DMS114 treated with DMSO at 0.1 percent for 48 hours (cell line): ENCODE results near the gene GBGT1.
"Not testable (repeated sequence)": the region's sequence is repeated elsewhere in the genome, so short reads cannot be mapped to it uniquely, and the experiment has no call there.

Experiments
- DNase-seq: peaks from one replicate; lab custom pipeline; 2025; ENCODE audit not compliant: unreplicated experiment; lab: John Stamatoyannopoulos, UW

The GBGT1 gene

GRCh38 chr9:133199648-133200321 is 36.1 kb upstream of the GBGT1 start:
- no peak for DNase-seq

- no peak for DNase-seq
These were observed 31.3 kb upstream of the GBGT1 start for GRCh38 chr9:133195029-133195428.

GRCh38 chr9:133194597-133194996 is 30.9 kb upstream of the GBGT1 start:
- DNase-seq, result no peak

DNA sequence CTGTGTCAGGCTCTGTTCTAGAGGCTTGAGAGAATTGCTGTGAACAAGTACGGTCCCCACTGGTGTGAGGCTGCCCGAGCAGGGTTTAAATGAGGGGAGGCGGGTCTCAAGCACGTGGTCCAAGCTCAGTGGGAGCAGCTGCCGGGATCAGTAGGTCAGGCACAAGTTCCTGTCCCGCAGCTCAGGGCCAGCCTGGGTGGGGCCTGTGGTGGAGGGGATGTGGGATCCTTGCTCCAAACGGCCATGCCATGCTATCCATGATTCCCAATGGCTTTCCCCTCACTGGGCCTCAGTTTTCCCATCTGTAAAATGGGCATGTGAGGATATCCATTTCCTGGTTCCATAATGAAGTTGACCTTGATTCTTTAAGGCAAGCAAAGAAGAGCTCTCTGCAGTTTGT is 28.3 kb upstream of the GBGT1 start:
- DNase-seq, result no peak

DNA sequence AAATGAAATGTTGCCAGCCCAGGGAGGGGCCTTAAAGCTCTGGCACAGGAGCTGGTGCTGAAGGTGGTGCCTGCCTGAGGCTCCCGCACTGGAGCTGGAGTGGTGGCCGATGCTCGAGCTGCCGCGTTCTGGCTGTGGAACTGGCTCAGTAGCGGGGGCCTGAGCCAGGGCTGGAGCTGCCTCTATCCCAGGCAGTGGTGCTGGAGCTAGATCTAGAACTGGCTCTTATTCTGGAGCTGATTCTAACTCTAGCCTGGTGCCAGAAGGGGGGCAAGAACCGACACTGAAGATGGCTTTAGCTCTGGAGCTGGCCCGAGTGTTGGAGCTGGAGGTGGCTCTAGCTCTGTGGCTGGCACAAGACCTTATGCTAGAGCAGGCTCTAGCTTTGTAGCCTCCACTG is 26.1 kb upstream of the GBGT1 start:
- no peak for DNase-seq

DNA sequence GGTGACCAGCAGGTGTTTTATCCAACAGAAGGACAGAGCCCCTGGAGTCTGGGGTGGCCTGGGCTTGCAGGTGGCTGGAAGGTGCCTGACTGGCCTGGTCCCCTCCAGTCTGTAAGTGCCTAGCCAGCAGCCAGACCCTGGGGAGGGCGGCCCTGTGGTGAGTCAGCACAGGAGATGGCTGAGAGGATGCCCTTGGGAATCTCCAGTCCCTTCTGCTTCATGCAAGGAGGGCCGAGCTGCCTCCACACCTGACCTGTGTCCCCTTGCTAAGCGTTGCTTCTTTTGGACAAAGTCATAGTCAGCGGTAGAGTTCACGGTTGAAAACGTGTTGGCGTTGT is 25.1 kb upstream of the GBGT1 start:
- no peak for DNase-seq

DNA sequence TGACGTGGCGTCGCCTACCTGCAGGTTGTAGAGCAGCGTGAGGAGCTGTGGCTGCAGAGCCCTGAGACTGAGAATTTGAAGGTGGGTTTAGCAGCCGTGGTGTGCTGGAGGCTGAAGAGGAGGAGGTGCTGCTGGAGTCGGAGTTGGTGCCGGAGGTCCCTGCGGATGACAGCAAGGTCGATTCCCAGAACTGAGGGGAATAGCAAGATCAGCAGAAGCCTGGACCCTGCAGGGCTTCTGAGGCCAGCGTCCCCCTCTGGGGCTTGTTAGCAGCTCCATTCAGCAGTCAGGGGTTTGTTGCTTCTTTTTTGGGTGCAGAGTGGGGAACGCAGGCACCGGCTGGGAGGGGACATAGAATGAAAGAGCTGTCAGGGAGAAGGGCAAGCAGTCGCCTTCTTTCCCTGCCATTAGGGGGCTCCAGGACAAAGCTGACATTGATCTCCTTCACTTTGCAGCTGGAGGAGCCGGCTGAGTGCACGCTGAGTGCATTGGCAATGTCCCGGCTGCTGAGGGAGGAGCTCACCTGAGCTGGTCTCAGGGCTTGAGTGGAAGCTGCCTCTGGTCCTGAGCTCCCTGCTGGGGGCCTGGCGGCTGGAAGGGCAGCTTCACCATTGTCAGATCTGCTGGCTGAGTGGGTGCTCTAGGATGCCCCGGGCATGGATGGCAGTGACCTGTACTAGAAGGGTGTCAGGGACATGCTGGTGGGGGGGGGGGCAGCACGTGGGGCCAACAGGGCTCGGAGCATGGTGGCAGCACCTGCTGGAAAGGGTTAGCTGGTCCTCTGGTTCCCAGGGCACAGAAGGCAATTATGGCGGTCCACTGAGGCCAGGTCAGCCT is 24.5 kb upstream of the GBGT1 start:
- no peak for DNase-seq

DNA sequence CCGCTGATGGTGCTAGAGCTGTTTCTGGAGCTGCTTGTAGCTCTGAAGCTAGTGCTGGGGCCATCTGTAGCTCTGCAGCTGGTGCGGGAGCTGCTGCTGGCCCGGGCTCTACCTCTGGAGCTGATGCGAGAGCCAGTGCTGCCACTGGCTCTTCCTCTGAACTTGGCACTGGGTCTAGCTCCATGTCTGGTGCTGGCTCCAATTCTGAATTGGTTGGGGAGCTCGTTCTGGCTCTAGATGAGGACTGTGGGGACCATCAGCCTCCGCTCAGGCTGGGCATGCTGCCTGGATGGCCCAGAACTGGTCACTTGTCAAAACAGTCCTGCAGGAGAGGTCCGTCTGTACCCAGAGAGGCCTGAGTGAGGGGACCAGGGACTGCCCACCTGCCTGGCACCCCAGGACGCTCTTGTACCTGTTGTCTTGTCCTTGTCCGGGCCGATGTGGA is 23.9 kb upstream of the GBGT1 start:
- DNase-seq, result no peak

GRCh38 chr9:133186736-133187135 is 23.0 kb upstream of the GBGT1 start:
- no peak for DNase-seq

DNA sequence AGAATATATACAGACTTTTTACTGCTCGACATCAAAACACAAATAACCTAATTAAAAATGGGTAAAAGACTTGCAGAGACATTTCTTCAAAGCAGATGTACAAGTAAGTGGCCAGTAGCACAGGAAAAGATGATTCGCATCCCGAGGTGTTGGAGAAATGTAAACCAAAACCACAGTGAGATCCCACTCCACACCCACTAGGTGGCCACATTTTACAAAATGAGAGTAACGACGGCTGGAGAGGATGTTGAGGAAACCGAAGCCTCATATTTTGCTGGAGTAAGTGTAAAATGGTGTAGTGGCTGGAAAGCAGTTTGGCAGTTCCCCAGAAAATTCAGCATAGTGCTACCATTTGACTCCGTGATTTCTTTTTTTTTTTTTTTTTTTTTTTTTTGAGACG is 21.3 kb upstream of the GBGT1 start:
- peak; percentile 67 for DNase-seq

GRCh38 chr9:133182151-133182550 is 18.4 kb upstream of the GBGT1 start:
- no peak for DNase-seq

GRCh38 chr9:133181561-133181960 is 17.8 kb upstream of the GBGT1 start:
- DNase-seq, result no peak

GRCh38 chr9:133180953-133181352 is 17.2 kb upstream of the GBGT1 start:
- no peak for DNase-seq

DNA sequence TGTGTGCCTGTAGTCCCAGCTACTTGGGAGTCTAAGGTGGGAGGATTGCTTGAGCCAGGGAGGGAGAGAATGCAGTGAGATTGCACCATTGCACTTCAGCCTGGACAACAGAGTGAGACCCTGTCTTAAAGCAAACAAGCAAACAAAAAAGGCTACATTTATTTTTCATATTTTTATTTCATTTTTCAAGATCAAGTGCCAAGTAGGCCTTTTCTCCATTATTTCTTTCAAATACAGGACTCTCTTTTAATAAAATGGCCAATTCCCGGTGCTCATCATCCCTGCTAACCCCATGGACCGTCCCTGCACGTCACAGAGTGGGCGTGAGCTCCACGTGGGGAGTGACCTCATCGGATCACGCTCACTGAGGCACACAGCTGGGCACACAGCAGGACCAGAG is 9.3 kb upstream of the GBGT1 start:
- no peak for DNase-seq

DNA sequence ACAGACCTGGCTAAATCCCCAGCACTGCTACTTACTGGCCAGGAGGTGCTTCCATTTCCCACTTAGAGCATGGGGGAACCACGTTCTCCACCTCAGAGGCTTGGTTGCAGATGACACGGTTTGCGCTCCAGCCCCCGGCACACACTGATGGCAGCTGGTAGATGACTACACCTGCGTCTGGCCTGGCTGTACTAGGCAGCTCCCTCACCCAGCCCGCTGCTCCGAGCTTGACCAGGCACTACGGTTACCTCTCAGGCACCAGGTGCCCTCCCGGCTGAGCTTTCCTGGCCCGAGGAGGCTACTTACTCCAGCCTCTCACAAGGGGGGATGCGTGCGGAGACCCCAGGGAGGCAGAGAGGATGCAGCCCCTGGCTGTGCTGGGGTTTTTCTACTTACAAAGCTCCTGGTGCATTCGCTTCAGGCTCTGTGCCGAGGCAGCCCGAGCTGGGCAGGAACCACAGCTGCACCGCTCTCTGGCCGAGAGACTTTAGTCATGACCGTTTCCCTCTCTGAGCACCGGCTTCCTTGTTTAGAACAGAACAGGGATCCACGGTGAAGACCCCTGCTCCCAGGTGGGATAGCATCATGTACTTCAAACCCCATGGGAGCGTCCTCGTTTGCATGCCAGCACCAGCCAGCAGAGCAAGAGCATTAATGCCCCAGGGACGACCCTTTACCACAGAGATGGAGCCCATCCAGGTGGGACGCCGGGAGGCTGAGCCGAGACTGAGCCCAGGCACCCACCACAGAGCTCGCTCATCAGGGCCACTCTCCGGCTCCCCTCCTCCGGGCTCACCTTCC is 7.6 kb upstream of the GBGT1 start:
- DNase-seq, result no peak

DNA sequence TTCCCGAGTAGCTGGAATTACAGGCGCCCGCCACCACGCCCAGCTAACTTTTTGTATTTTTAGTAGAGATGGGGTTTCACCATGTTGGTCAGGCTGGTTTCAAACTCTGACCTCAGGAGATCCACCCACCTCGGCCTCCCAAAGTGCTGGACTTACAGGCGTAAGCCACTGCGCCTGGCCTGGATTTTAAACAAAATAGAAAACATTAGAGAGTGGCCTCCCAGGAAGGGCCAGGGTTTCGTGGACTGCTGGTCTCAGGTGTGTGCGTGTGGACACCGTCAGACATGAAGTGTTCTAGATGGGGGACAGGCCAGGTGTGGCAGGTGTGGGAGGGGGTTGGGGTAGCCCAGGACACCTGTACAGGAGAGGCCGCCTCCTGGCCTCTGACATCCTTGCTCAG is 7.0 kb upstream of the GBGT1 start:
- no peak for DNase-seq

DNA sequence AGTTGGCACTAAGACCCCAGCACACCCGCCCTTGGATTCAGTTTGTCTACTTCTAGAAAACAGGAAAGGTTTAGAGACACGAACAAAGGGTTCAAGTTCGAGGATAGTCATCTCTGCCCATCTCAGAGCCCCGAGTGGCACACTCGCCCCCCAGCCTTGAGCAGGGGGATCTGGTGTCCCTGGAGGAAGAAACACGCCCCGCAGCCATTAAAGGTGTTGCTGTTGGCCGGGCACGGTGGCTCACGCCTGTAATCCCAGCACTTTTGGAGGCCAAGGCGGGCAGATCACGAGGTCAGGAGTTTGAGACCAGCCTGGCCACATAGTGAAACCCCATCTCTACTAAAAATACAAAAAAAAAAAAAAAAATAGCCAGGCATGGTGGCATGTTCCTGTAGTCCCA is 6.0 kb upstream of the GBGT1 start:
- not testable (repeated sequence) for DNase-seq

DNA sequence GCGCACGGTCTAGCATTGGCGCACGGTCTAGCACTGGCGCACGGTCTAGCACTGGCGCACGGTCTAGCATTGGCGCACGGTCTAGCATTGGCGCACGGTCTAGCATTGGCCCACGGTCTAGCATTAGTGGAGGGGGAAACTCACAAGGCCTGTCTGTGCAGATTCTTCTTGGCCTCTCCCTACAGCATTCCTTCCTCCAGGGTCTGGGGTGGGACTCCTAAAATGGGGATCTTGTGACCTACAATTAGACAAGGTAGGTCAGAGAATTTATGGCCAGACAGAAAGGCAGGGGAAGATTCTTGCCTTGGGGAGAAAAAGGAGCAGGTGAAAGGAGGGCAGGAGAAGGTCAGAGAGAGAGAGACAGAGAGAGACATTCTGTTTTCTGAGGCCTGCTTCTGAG is 5.4 kb upstream of the GBGT1 start:
- DNase-seq, result no peak

- no peak for DNase-seq
These were observed 4.7 kb upstream of the GBGT1 start for GRCh38 chr9:133168432-133168831.

DNA sequence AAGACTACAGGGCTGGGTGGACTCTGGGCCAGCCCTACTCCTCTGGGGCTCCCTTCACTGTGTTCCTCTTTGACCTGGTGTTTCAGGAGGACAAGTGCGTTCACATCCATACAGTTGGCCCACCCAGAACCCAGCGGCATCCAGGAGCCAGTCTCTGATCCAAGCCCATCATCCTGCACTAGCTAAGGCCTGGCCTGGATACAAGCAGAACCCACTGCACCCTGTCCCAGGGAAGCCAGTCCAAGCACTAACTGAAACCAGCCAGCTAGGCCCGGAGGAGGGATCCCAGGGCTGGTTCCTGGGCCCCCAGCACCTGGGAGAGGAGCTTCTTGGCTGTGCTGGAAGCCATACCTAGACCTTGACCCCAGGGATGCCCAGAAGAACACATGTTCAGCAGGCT is 4.1 kb upstream of the GBGT1 start:
- no peak for DNase-seq

DNA sequence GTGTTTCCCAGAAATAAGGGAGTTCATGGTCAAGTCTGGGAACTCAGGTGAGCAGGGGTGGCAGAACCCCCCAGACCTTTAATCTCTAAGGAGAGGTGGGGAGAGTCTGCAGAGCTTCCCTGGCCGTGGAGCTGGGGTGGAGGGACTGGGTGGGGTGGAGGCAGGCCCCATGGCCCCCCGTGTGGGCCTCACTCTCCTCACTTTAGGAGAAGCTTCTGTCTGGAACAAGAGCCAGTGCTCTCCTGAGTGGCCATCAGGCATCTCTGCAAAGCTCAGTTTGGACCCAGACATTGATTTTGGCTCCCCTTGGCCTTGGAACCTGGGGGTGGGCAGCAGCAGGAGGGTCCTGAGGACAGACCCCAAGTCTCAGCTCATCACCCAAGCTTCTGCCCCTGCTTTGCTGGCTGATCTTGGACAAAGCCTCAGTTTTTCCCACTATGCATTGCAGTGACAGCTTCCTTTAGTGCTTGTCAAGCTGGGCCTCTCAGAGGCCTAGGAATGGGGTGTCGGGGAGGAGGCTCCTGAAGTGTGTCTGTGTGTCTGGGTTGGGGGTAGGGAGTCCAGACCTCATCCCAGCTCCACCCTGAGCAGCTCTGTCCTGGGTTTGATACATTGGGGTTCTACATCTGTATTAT is 3.5 kb upstream of the GBGT1 start:
- DNase-seq, result no peak
